RWPE2 (cell line): Measurements from ENCODE around the gene AHCY.
A peak's percentile ranks its signal among the peaks of the same experiment; 100 is the strongest.
"Not testable (repeated sequence)": the region's sequence is repeated elsewhere in the genome, so short reads cannot be mapped to it uniquely, and the experiment has no call there.

ENCODE experiments used
- ATAC-seq: fragments of 200-7000 bp; cut with Tn5 transposase; 3 replicates; pipeline ENCODE4 v1.9.1; 2021; ENCODE audit warnings: low read depth
- DNase-seq: peaks from one replicate; pipeline ENCODE4 v3.0.0-alpha.2; 2020; ENCODE audit warnings: low spot score
- H3K27ac ChIP-seq: fragments of 450-650 bp; 2 replicates; pipeline ENCODE4 v1.5.1; 2017; ENCODE audit warnings: mild to moderate bottlenecking; ENCODE audit not compliant: poor library complexity, severe bottlenecking
- H3K27me3 ChIP-seq: fragments of 250-450 bp; sonication (Bioruptor Pico); 2 replicates; pipeline ENCODE4 v1.5.1; 2021; ENCODE audit warnings: mild to moderate bottlenecking, moderate library complexity; ENCODE audit not compliant: insufficient read depth, poor library complexity, severe bottlenecking
- H3K36me3 ChIP-seq: fragments of 250-450 bp; sonication (Bioruptor Pico); 2 replicates; pipeline ENCODE4 v1.5.1; 2020; ENCODE audit warnings: low read depth, mild to moderate bottlenecking, moderate library complexity
- H3K4me1 ChIP-seq: fragments of 250-450 bp; sonication (Bioruptor Pico); 2 replicates; pipeline ENCODE4 v1.5.1; 2021; ENCODE audit warnings: mild to moderate bottlenecking, moderate library complexity; ENCODE audit not compliant: insufficient read depth, poor library complexity, severe bottlenecking
- H3K4me3 ChIP-seq: fragments of 250-450 bp; sonication (Bioruptor Pico); 2 replicates; pipeline ENCODE4 v1.5.1; 2021; ENCODE audit warnings: mild to moderate bottlenecking, moderate library complexity; ENCODE audit not compliant: severe bottlenecking
- H3K9me3 ChIP-seq: fragments of 250-450 bp; sonication (Bioruptor Pico); 2 replicates; pipeline ENCODE4 v1.5.1; 2021; ENCODE audit warnings: mild to moderate bottlenecking, moderate library complexity; ENCODE audit not compliant: severe bottlenecking
- TF ChIP-seq, protein P1 (sequence below): fragments of 450-650 bp; IDR thresholded peaks from one replicate; pipeline ENCODE4 v1.5.1; 2017; ENCODE audit warnings: mild to moderate bottlenecking, moderate library complexity; ENCODE audit not compliant: poor library complexity, severe bottlenecking

AHCY gene

GRCh38 chr20:34271956-34272355 is 31.2 kb downstream of the AHCY start:
- H3K27ac ChIP-seq: no peak overlapping the region
- peaks cover 43% of the 10 kb centered on the region for H3K36me3 ChIP-seq
- no peaks in the 10 kb centered on the region for H3K27me3 ChIP-seq
- TF ChIP-seq, protein P1, sequence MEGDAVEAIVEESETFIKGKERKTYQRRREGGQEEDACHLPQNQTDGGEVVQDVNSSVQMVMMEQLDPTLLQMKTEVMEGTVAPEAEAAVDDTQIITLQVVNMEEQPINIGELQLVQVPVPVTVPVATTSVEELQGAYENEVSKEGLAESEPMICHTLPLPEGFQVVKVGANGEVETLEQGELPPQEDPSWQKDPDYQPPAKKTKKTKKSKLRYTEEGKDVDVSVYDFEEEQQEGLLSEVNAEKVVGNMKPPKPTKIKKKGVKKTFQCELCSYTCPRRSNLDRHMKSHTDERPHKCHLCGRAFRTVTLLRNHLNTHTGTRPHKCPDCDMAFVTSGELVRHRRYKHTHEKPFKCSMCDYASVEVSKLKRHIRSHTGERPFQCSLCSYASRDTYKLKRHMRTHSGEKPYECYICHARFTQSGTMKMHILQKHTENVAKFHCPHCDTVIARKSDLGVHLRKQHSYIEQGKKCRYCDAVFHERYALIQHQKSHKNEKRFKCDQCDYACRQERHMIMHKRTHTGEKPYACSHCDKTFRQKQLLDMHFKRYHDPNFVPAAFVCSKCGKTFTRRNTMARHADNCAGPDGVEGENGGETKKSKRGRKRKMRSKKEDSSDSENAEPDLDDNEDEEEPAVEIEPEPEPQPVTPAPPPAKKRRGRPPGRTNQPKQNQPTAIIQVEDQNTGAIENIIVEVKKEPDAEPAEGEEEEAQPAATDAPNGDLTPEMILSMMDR: no peak
- no peaks in the 10 kb centered on the region for H3K9me3 ChIP-seq
- ATAC-seq: peak; percentile 25; the same call in 2 of the 3 replicates
- no peak for DNase-seq
- H3K4me3 ChIP-seq: no peak overlapping the region
- H3K4me1 ChIP-seq: no peaks in the 10 kb centered on the region

GRCh38 chr20:34269996-34270627 is 33.0 kb downstream of the AHCY start:
- Histone ChIP-seq H3K9me3 (no peaks in the 10 kb centered on the region), H3K36me3 (peaks cover 24% of the 10 kb centered on the region), H3K4me1 (no peaks in the 10 kb centered on the region), H3K27ac (no peak overlapping the region), H3K27me3 (no peaks in the 10 kb centered on the region), H3K4me3 (no peak overlapping the region)
- no peak; the same call in 2 of the 3 replicates for ATAC-seq
- no peak for DNase-seq
- TF ChIP-seq, protein P1: no peak

GRCh38 chr20:34268851-34269636 is 34.1 kb downstream of the AHCY start:
- Histone ChIP-seq H3K27me3 (no peaks in the 10 kb centered on the region), H3K27ac (no peak overlapping the region), H3K4me1 (no peaks in the 10 kb centered on the region), H3K36me3 (peaks cover 15% of the 10 kb centered on the region), H3K9me3 (no peaks in the 10 kb centered on the region), H3K4me3 (no peak overlapping the region)
- TF ChIP-seq, protein P1: no peak
- ATAC-seq (no peak), DNase-seq (no peak)

GRCh38 chr20:34268145-34268544 is 35.0 kb downstream of the AHCY start:
- DNase-seq: no peak
- H3K27me3 ChIP-seq: no peaks in the 10 kb centered on the region
- ATAC-seq: no peak
- no peak overlapping the region for H3K27ac ChIP-seq
- TF ChIP-seq, protein P1: no peak
- H3K9me3 ChIP-seq: no peaks in the 10 kb centered on the region
- H3K4me1 ChIP-seq: no peaks in the 10 kb centered on the region
- H3K36me3 ChIP-seq: peaks cover 6% of the 10 kb centered on the region
- H3K4me3 ChIP-seq: no peak overlapping the region

- DNase-seq: no peak
- Histone ChIP-seq H3K27me3 (no peaks in the 10 kb centered on the region), H3K4me1 (no peaks in the 10 kb centered on the region), H3K36me3 (peaks cover 6% of the 10 kb centered on the region), H3K4me3 (no peak overlapping the region), H3K27ac (no peak overlapping the region), H3K9me3 (no peaks in the 10 kb centered on the region)
- TF ChIP-seq, protein P1: no peak
- ATAC-seq: no peak
Observed at GRCh38 chr20:34264141-34264540, 39.0 kb downstream of the AHCY start.

DNA sequence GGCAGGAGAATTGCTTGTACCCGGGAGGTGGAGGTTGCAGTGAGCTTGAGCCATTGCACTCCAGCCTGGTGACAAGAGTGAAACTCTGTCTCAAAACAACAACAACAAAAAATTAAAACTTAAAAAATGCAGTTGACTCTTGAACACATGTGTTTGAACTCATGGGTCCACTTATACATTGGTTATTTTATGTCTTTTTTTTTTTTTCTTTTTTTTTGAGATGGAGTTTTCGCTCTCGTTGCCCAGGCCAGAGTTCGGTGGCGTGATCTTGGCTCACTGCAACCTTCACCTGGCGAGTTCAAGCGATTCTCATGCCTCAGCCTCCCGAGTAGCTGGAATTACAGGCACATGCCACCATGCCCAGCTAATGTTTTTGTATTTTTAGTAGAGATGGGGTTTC is 39.7 kb downstream of the AHCY start:
- H3K27me3 ChIP-seq, H3K9me3 ChIP-seq, H3K4me1 ChIP-seq, H3K4me3 ChIP-seq, H3K36me3 ChIP-seq, DNase-seq, H3K27ac ChIP-seq, ATAC-seq: not testable (repeated sequence)
